DOHH2 (cell line): ENCODE measurements around the gene TOGARAM2.

Source experiments
- H3F3A ChIP-seq: fragments of 200-600 bp; sonication (generic), shearing (Covaris generic); 2 replicates; pipeline ENCODE4 v1.6.0; 2016; ENCODE audit warnings: antibody characterized with exemption, mild to moderate bottlenecking; ENCODE audit not compliant: control insufficient read depth, insufficient read depth
- H3K27ac ChIP-seq: fragments of 200-600 bp; sonication (generic); 2 replicates; pipeline ENCODE4 v1.5.1; 2014; ENCODE audit warnings: low read depth, mild to moderate bottlenecking, low read length, moderate library complexity
- H3K27me3 ChIP-seq: fragments of 200-600 bp; sonication (generic); 2 replicates; pipeline ENCODE4 v1.6.1; 2014; ENCODE audit warnings: mild to moderate bottlenecking, low read length, mixed read lengths; ENCODE audit not compliant: control insufficient read depth
- H3K36me3 ChIP-seq: fragments of 200-600 bp; sonication (generic); 2 replicates; pipeline ENCODE4 v1.6.1; 2014; ENCODE audit warnings: mild to moderate bottlenecking, low read length, moderate library complexity, mixed read lengths; ENCODE audit not compliant: control insufficient read depth
- H3K4me1 ChIP-seq: fragments of 200-600 bp; sonication (generic); 2 replicates; pipeline ENCODE4 v1.6.1; 2014; ENCODE audit warnings: mild to moderate bottlenecking, low read length, mixed read lengths; ENCODE audit not compliant: control insufficient read depth
- H3K4me2 ChIP-seq: fragments of 200-600 bp; sonication (generic); 2 replicates; pipeline ENCODE4 v1.6.0; 2014; ENCODE audit warnings: mild to moderate bottlenecking, low read length, moderate library complexity
- H3K4me3 ChIP-seq: fragments of 200-600 bp; sonication (generic); 2 replicates; pipeline ENCODE4 v1.5.1; 2014; ENCODE audit warnings: mild to moderate bottlenecking, low read length, mixed read lengths
- H3K79me2 ChIP-seq: fragments of 200-600 bp; sonication (generic); 2 replicates; pipeline ENCODE4 v1.6.1; 2014; ENCODE audit warnings: mild to moderate bottlenecking, low read length, mixed read lengths; ENCODE audit not compliant: control insufficient read depth
- H3K9me2 ChIP-seq: fragments of 200-600 bp; sonication (generic); replicated peaks from 2 replicates; pipeline ENCODE4 v1.6.1; 2014; ENCODE audit warnings: mild to moderate bottlenecking, low read length, mixed read lengths; ENCODE audit not compliant: control insufficient read depth
- H3K9me3 ChIP-seq: fragments of 200-600 bp; sonication (generic); 2 replicates; pipeline ENCODE4 v1.6.1; 2014; ENCODE audit warnings: antibody characterized with exemption, low read length, mixed read lengths; ENCODE audit not compliant: control insufficient read depth, insufficient read depth
- H4K20me1 ChIP-seq: fragments of 200-600 bp; sonication (generic); 2 replicates; pipeline ENCODE4 v1.6.0; 2014; ENCODE audit warnings: low read depth, mild to moderate bottlenecking, antibody characterized with exemption, low read length, moderate library complexity; ENCODE audit not compliant: control insufficient read depth, insufficient read depth
- EZH2phosphoT487 ChIP-seq: fragments of 200-600 bp; sonication (generic); IDR thresholded peaks from 2 replicates; pipeline ENCODE4 v1.6.1; 2017; ENCODE audit warnings: borderline replicate concordance, mild to moderate bottlenecking, antibody characterized with exemption, low read length, moderate library complexity, mixed read lengths
- TF ChIP-seq, protein P1 (sequence below): fragments of 200-600 bp; sonication (generic); IDR thresholded peaks from one replicate; pipeline ENCODE4 v1.5.1; 2014; ENCODE audit warnings: antibody characterized with exemption, mild to moderate bottlenecking, low read depth, low read length; ENCODE audit not compliant: poor library complexity, severe bottlenecking

The TOGARAM2 gene

DNA sequence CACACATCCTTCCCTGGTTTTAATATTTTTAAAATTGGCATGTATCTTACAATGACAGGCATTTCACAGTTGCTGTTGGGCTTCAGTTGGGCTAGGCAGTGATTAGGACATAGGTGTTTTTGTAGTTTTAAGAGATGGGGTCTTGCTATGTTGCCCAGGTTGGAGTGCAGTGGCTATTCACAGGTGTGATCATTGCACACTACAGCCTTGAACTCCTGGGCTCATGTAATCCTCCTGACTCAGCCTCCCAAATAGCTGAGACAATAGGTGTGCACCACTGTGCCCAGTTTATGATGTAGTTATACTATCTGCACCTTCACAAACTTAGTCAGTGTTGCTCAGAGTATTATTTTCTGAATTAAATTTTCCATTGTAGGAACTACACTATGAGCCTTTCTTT, 49.9 kb downstream of the TOGARAM2 start:
- Histone ChIP-seq H3K4me3 (no peak overlapping the region), H3K27ac (no peak overlapping the region)
- TF ChIP-seq, protein P1, sequence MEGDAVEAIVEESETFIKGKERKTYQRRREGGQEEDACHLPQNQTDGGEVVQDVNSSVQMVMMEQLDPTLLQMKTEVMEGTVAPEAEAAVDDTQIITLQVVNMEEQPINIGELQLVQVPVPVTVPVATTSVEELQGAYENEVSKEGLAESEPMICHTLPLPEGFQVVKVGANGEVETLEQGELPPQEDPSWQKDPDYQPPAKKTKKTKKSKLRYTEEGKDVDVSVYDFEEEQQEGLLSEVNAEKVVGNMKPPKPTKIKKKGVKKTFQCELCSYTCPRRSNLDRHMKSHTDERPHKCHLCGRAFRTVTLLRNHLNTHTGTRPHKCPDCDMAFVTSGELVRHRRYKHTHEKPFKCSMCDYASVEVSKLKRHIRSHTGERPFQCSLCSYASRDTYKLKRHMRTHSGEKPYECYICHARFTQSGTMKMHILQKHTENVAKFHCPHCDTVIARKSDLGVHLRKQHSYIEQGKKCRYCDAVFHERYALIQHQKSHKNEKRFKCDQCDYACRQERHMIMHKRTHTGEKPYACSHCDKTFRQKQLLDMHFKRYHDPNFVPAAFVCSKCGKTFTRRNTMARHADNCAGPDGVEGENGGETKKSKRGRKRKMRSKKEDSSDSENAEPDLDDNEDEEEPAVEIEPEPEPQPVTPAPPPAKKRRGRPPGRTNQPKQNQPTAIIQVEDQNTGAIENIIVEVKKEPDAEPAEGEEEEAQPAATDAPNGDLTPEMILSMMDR: no peak
- no peak for TF ChIP-seq EZH2phosphoT487

DNA sequence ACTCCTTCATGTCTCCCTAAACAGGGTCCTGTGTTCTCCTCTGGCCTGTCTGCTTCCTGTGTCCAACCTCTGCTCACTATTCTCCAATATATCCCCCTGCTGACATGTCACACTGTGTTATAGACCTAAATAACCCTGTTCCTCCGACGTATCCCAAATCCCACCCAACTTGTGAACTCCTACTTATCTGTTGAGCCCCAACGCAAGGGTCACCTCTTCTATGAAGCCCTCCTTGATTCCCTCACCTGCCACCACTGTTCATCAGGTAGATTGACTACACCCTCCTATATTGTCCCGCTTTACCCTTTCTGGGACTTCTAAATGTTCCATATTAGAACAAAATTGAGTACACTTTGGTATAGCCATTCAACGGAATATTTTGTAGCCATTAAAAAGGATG, 51.1 kb downstream of the TOGARAM2 start:
- H3K36me3 ChIP-seq: no peaks in the 10 kb centered on the region
- no peaks in the 10 kb centered on the region for H3K9me2 ChIP-seq
- no peak overlapping the region for H3K4me3 ChIP-seq
- no peaks in the 10 kb centered on the region for H3K9me3 ChIP-seq
- no peak for TF ChIP-seq EZH2phosphoT487
- TF ChIP-seq, protein P1: no peak
- no peaks in the 10 kb centered on the region for H3K79me2 ChIP-seq
- no peaks in the 10 kb centered on the region for H3K4me1 ChIP-seq
- H3F3A ChIP-seq: no peaks in the 10 kb centered on the region
- no peaks in the 10 kb centered on the region; the same call in 1 of the 2 replicates for H3K27me3 ChIP-seq
- no peak overlapping the region for H3K27ac ChIP-seq
- no peaks in the 10 kb centered on the region for H4K20me1 ChIP-seq
- no peak overlapping the region for H3K4me2 ChIP-seq

More for the DNA sequence above, 49.9 kb downstream of the TOGARAM2 start:
- H3F3A ChIP-seq: no peaks in the 10 kb centered on the region
- no peaks in the 10 kb centered on the region for H3K9me3 ChIP-seq
- H3K79me2 ChIP-seq: no peaks in the 10 kb centered on the region
- H3K9me2 ChIP-seq: no peaks in the 10 kb centered on the region
- H3K4me1 ChIP-seq: no peaks in the 10 kb centered on the region
- no peak overlapping the region for H3K4me2 ChIP-seq
- H4K20me1 ChIP-seq: no peaks in the 10 kb centered on the region
- H3K27me3 ChIP-seq: no peaks in the 10 kb centered on the region; the same call in 1 of the 2 replicates
- no peaks in the 10 kb centered on the region for H3K36me3 ChIP-seq

DNA sequence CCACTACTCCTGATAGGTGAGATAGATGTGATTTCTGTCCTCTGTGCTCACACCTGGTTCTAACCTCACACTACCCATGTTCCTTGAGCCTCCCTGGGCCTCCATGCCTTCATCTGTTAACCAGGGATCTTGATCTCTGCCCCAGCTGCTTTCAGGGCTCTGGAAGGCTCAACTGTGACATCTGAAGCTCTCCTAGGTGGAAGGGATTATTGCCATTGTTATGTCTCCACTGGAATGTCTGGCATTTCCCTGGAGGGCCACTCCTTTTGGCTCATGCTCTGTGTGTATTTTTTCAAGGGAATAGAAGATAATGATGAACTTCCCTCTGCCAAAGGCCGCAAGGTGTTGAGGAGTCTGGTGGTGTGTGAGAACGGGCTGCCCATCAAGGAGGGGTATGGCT, 52.1 kb downstream of the TOGARAM2 start:
- no peak overlapping the region for H3K4me3 ChIP-seq

More for the DNA sequence above, 52.1 kb downstream of the TOGARAM2 start:
- TF ChIP-seq, protein P1: no peak
- no peak for TF ChIP-seq EZH2phosphoT487
- Histone ChIP-seq H3K27ac (no peak overlapping the region), H3K27me3 (no peaks in the 10 kb centered on the region; the same call in 1 of the 2 replicates), H3K79me2 (no peaks in the 10 kb centered on the region), H3K4me2 (no peak overlapping the region), H3K9me2 (no peaks in the 10 kb centered on the region), H3K36me3 (no peaks in the 10 kb centered on the region), H3K9me3 (no peaks in the 10 kb centered on the region), H4K20me1 (no peaks in the 10 kb centered on the region), H3F3A (no peaks in the 10 kb centered on the region), H3K4me1 (no peaks in the 10 kb centered on the region)
